ENCODE measurements around the gene MAGI2. TPM values are rescaled to one million over a fixed set of nuclear protein-coding genes. Genes with fewer than 3 reads are reported as not detected.

The MAGI2 gene
- total RNA-seq, 1 donor from 2014 or later = 10.7 TPM

DNA sequence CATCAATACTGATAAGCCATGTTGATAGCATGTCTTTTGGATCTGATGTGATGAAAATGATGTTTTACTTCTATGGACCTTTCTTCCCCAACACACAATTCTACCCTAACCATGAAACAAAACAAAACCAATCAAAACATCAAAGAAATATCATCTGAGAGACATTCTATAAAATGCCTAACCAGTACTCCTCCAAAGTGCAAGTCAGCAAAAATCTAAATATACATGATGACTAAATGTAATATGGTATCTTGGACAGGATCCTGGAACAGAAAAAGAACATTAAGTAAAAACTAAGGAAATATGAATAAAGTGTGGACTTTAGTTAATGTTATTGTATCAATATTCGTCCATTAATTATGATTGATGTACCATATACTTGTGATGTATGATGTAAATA, 625.1 kb downstream of the MAGI2 start:
- Mint-ChIP-seq H3K27ac (ENCODE audit: unreplicated experiment) (no peak overlapping the region), H3K27me3 (ENCODE audit: unreplicated experiment) (no peaks in the 10 kb centered on the region), H3K4me1 (ENCODE audit: unreplicated experiment) (no peaks in the 10 kb centered on the region), H3K4me3 (ENCODE audit: unreplicated experiment) (no peak overlapping the region), H3K9me3 (ENCODE audit: unreplicated experiment) (peaks cover 16% of the 10 kb centered on the region), H3K36me3 (ENCODE audit: unreplicated experiment) (no peaks in the 10 kb centered on the region)
- TF ChIP-seq, protein P1, sequence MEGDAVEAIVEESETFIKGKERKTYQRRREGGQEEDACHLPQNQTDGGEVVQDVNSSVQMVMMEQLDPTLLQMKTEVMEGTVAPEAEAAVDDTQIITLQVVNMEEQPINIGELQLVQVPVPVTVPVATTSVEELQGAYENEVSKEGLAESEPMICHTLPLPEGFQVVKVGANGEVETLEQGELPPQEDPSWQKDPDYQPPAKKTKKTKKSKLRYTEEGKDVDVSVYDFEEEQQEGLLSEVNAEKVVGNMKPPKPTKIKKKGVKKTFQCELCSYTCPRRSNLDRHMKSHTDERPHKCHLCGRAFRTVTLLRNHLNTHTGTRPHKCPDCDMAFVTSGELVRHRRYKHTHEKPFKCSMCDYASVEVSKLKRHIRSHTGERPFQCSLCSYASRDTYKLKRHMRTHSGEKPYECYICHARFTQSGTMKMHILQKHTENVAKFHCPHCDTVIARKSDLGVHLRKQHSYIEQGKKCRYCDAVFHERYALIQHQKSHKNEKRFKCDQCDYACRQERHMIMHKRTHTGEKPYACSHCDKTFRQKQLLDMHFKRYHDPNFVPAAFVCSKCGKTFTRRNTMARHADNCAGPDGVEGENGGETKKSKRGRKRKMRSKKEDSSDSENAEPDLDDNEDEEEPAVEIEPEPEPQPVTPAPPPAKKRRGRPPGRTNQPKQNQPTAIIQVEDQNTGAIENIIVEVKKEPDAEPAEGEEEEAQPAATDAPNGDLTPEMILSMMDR (IDR thresholded peaks at IDR 0.05) = no peak
- DNase-seq (ENCODE audit: extremely low spot score, unreplicated experiment) = no peak

DNA sequence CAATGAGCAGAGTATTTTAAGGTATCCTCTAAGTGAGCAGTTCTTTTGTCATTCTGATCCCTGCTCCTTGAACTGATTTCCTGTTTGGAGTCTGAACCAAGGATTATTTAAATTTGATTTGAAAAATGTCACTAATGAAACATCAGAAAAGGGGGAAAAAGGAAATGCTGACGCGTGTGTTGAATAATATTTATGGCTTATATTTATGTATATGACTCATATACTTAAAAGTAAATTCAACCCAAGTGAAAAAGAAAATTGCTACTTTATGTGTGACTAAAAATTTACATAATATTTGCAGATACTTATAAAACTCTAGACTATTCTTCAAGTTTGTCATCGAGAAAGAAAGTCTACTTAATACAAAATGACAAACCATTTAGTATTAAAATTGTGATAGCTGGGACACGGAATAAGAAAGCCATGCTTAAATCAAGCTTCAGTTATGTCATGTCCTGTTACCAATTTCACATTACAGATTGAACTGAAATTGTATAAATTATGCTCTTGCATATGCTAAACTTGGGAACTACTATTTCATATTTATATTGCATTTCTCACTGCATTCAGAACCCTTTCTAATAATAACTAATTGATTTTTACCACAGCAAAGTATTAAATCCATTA, 649.9 kb downstream of the MAGI2 start:
- Mint-ChIP-seq H3K4me1 (ENCODE audit: unreplicated experiment) (no peaks in the 10 kb centered on the region), H3K9me3 (ENCODE audit: unreplicated experiment) (no peaks in the 10 kb centered on the region), H3K4me3 (ENCODE audit: unreplicated experiment) (no peak overlapping the region), H3K27me3 (ENCODE audit: unreplicated experiment) (no peaks in the 10 kb centered on the region), H3K27ac (ENCODE audit: unreplicated experiment) (no peak overlapping the region), H3K36me3 (ENCODE audit: unreplicated experiment) (no peaks in the 10 kb centered on the region)
- TF ChIP-seq, protein P1 (IDR thresholded peaks at IDR 0.05) = no peak
- no peak for DNase-seq (ENCODE audit: extremely low spot score, unreplicated experiment)

DNA sequence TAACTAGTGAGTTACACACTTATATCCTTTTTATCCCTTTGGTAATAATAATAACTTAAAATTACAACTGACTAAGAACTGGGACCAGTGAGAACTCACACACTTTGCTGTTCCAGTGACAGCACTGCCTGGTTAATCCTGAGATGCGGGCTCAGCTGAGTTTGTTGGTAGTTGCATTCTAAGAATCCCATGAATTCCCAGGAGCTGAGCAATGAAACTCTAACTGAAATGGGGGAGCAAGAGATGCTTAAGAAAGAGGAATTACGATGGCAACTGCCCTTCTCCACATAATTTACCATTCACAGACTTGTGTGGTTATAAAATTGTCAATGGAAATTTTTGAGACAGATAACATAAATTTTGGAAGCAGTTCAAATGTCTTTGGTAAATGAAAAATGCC, 659.4 kb downstream of the MAGI2 start:
- H3K27ac Mint-ChIP-seq (ENCODE audit: unreplicated experiment) = no peak overlapping the region
- TF ChIP-seq, protein P1 (IDR thresholded peaks at IDR 0.05) = no peak
- no peaks in the 10 kb centered on the region for H3K4me1 Mint-ChIP-seq (ENCODE audit: unreplicated experiment)
- H3K27me3 Mint-ChIP-seq (ENCODE audit: unreplicated experiment) = no peaks in the 10 kb centered on the region
- no peak for DNase-seq (ENCODE audit: extremely low spot score, unreplicated experiment)
- H3K36me3 Mint-ChIP-seq (ENCODE audit: unreplicated experiment) = no peaks in the 10 kb centered on the region
- no peak overlapping the region for H3K4me3 Mint-ChIP-seq (ENCODE audit: unreplicated experiment)
- H3K9me3 Mint-ChIP-seq (ENCODE audit: unreplicated experiment) = peaks cover 16% of the 10 kb centered on the region

DNA sequence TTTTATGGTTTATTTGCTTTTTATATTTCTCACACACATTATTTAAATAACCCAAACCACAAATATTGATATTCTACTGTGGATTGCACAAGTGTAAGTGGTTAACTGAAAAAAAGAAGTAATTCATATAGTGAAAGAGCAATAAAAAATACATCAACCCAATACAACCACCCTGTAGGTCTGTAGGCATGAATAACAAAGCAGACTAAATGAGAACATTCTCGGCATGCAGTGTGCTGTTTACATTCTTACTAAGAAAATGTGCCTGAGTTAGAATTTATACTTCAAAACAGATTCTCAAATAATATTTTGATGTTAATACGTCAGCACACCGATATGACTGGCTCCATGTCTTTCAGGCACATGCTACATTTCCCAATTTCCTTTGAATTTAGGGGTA, 660.8 kb downstream of the MAGI2 start:
- no peak for DNase-seq (ENCODE audit: extremely low spot score, unreplicated experiment)
- TF ChIP-seq, protein P1 (IDR thresholded peaks at IDR 0.05) = no peak
- H3K27ac Mint-ChIP-seq (ENCODE audit: unreplicated experiment) = no peak overlapping the region
- H3K4me1 Mint-ChIP-seq (ENCODE audit: unreplicated experiment) = no peaks in the 10 kb centered on the region
- peaks cover 16% of the 10 kb centered on the region for H3K9me3 Mint-ChIP-seq (ENCODE audit: unreplicated experiment)
- no peaks in the 10 kb centered on the region for H3K36me3 Mint-ChIP-seq (ENCODE audit: unreplicated experiment)
- no peaks in the 10 kb centered on the region for H3K27me3 Mint-ChIP-seq (ENCODE audit: unreplicated experiment)
- no peak overlapping the region for H3K4me3 Mint-ChIP-seq (ENCODE audit: unreplicated experiment)

DNA sequence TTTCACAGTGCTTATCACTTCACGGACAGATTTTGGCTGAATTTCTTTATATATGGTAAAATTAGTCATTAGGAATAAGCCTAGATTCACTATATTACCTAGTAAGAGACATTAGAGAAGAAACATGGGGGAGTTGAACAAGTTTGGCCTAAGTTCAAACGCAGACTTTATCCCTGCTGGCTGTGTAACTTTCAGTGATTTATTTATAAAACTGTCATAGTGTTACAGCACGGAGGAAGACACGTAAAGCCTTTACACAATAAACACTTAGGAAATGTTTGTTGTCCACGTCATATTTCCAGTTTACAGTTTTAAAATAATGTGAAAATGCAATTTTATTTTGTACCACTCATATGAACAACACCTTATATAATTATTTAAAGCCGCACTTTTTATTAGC, 661.5 kb downstream of the MAGI2 start:
- DNase-seq (ENCODE audit: extremely low spot score, unreplicated experiment) = no peak
- Mint-ChIP-seq H3K27ac (ENCODE audit: unreplicated experiment) (no peak overlapping the region), H3K4me1 (ENCODE audit: unreplicated experiment) (no peaks in the 10 kb centered on the region), H3K27me3 (ENCODE audit: unreplicated experiment) (no peaks in the 10 kb centered on the region), H3K4me3 (ENCODE audit: unreplicated experiment) (no peak overlapping the region), H3K9me3 (ENCODE audit: unreplicated experiment) (peaks cover 16% of the 10 kb centered on the region), H3K36me3 (ENCODE audit: unreplicated experiment) (no peaks in the 10 kb centered on the region)
- TF ChIP-seq, protein P1 (IDR thresholded peaks at IDR 0.05) = no peak

Measured in osteocyte (in vitro differentiated cells).